Fibroblast of lung (primary cell): ENCODE data around the gene RERE. TPM values are rescaled to one million over a fixed set of nuclear protein-coding genes. Genes with fewer than 3 reads are reported as not detected.

Experiments
- DNase-seq, 2 donors: peaks; one replicate each; pipeline versions ENCODE4 v3.0.0 to v3.0.0-alpha.2; 2010; ENCODE audit warnings: low read depth in 2 of 2
- H2AFZ ChIP-seq: 2 replicates; pipeline ENCODE4 v1.5.1; 2012; ENCODE audit warnings: low read length, control low read depth, inconsistent platforms
- H3K27ac ChIP-seq: 2 replicates; pipeline ENCODE4 v1.5.1; 2011; ENCODE audit warnings: low read length, control low read depth; ENCODE audit not compliant: insufficient read depth
- H3K27me3 ChIP-seq: 2 replicates; pipeline ENCODE4 v1.5.1; 2011; ENCODE audit warnings: mild to moderate bottlenecking, low read length; ENCODE audit not compliant: control insufficient read depth, insufficient read depth
- H3K36me3 ChIP-seq: 2 replicates; pipeline ENCODE4 v1.5.1; 2011; ENCODE audit warnings: low read length; ENCODE audit not compliant: control insufficient read depth, insufficient read depth
- H3K4me1 ChIP-seq: 2 replicates; pipeline ENCODE4 v1.5.1; 2011; ENCODE audit warnings: low read length; ENCODE audit not compliant: control insufficient read depth, insufficient read depth; ENCODE audit errors: extremely low read depth
- H3K4me2 ChIP-seq: 2 replicates; pipeline ENCODE4 v1.5.1; 2011; ENCODE audit warnings: low read length, control low read depth; ENCODE audit not compliant: insufficient read depth; ENCODE audit errors: extremely low read depth
- H3K4me3 ChIP-seq, 4 experiments: fragments of 200-600 bp in 1 of 4; sonication (generic) in 1 of 4; replicated peaks in 1 of 4; 2 replicates each; pipeline ENCODE4 v1.5.1; 2011 to 2016; ENCODE audit warnings: low read length in 4 of 4, low read depth in 3 of 4, mild to moderate bottlenecking in 3 of 4, control low read depth in 2 of 4, inconsistent platforms in 1 of 4, mixed read lengths in 1 of 4; ENCODE audit not compliant: insufficient read depth in 1 of 4; ENCODE audit errors: control extremely low read depth in 1 of 4
- H3K79me2 ChIP-seq: 2 replicates; pipeline ENCODE4 v1.5.1; 2012; ENCODE audit warnings: mild to moderate bottlenecking, low read length, inconsistent platforms; ENCODE audit not compliant: control insufficient read depth, insufficient read depth
- H3K9ac ChIP-seq: 2 replicates; pipeline ENCODE4 v1.5.1; 2011; ENCODE audit warnings: mild to moderate bottlenecking, low read length, control low read depth; ENCODE audit not compliant: insufficient read depth
- H3K9me3 ChIP-seq: 2 replicates; pipeline ENCODE4 v1.5.1; 2012; ENCODE audit warnings: low read depth, low read length; ENCODE audit not compliant: control insufficient read depth, insufficient read depth
- H4K20me1 ChIP-seq: 2 replicates; pipeline ENCODE4 v1.5.1; 2011; ENCODE audit warnings: low read length; ENCODE audit not compliant: control insufficient read depth, insufficient read depth; ENCODE audit errors: extremely low read depth
- CTCF ChIP-seq, 2 donors: IDR thresholded peaks in 1 of 2; conservative IDR thresholded peaks in 1 of 2; 1 replicate in 1 of 2; 2 replicates in 1 of 2; pipeline ENCODE4 v1.5.1; 2011 to 2012; ENCODE audit warnings: low read length in 2 of 2, control low read depth in 1 of 2, inconsistent platforms in 1 of 2, low read depth in 1 of 2, mild to moderate bottlenecking in 1 of 2
- EZH2 ChIP-seq: IDR thresholded peaks from 2 replicates; pipeline ENCODE4 v1.5.1; 2012; ENCODE audit warnings: low read length, control low read depth, mild to moderate bottlenecking; ENCODE audit errors: missing control alignments
- polyA plus RNA-seq, 2 donors: library from polyadenylated mRNA; depleted of rRNA in 1 of 2; stranded (reverse) in 1 of 2; unstranded in 1 of 2; fragments of >200 nt; gene quantifications; 2 replicates each; pipeline ENCODE4 v1.2.1, GENCODE V29; 2011 to 2012; ENCODE audit warnings: missing spikeins in 1 of 2
- total RNA-seq: library from RNA; depleted of rRNA; stranded (reverse); fragments of >200 nt; gene quantifications from 2 replicates; pipeline ENCODE4 v1.2.1, GENCODE V29; 2014

Gene RERE
- total and polyA plus RNA-seq, 2 donors (not counting 1 experiment from before 2014, with no cell fraction given) = 3.7 to 51.0 TPM

- no peak for DNase-seq
- no peaks in the 10 kb centered on the region for H3K4me1 ChIP-seq
- no peak overlapping the region for H3K4me3 ChIP-seq
- no peaks in the 10 kb centered on the region for H3K79me2 ChIP-seq
- H3K4me2 ChIP-seq = no peak overlapping the region
- H2AFZ ChIP-seq = no peak overlapping the region
- no peak overlapping the region for H3K27ac ChIP-seq
- H3K9ac ChIP-seq = no peak overlapping the region
- TF ChIP-seq EZH2 = no peak
- no peak for TF ChIP-seq CTCF (conservative IDR thresholded peaks at IDR 0.05 in 1 of 2, IDR thresholded peaks at IDR 0.05 in 1 of 2; ENCODE audit: low read depth in 1 of 2, low read length in 2 of 2)
- no peaks in the 10 kb centered on the region for H3K9me3 ChIP-seq
- no peaks in the 10 kb centered on the region for H3K36me3 ChIP-seq
- no peaks in the 10 kb centered on the region for H3K27me3 ChIP-seq
- no peaks in the 10 kb centered on the region for H4K20me1 ChIP-seq
Measured at GRCh38 chr1:8782955-8783354, 34.5 kb downstream of the RERE start.

GRCh38 chr1:8782001-8782620 lies 35.3 kb downstream of the RERE start:
- H3K36me3 ChIP-seq = no peaks in the 10 kb centered on the region
- TF ChIP-seq EZH2 (no peak), CTCF (conservative IDR thresholded peaks at IDR 0.05 in 1 of 2, IDR thresholded peaks at IDR 0.05 in 1 of 2; ENCODE audit: low read depth in 1 of 2, low read length in 2 of 2) (no peak)
- H3K4me1 ChIP-seq = no peaks in the 10 kb centered on the region
- no peak overlapping the region for H3K4me2 ChIP-seq
- DNase-seq = no peak
- no peak overlapping the region for H3K9ac ChIP-seq
- no peaks in the 10 kb centered on the region for H3K27me3 ChIP-seq
- no peak overlapping the region for H3K4me3 ChIP-seq
- no peaks in the 10 kb centered on the region for H3K9me3 ChIP-seq
- no peak overlapping the region for H3K27ac ChIP-seq
- no peaks in the 10 kb centered on the region for H3K79me2 ChIP-seq
- no peaks in the 10 kb centered on the region for H4K20me1 ChIP-seq
- no peak overlapping the region for H2AFZ ChIP-seq

- Histone ChIP-seq H3K9me3 (no peaks in the 10 kb centered on the region), H3K79me2 (no peaks in the 10 kb centered on the region), H4K20me1 (no peaks in the 10 kb centered on the region), H3K27ac (no peak overlapping the region), H3K27me3 (no peaks in the 10 kb centered on the region), H3K9ac (no peak overlapping the region), H3K4me1 (no peaks in the 10 kb centered on the region), H3K36me3 (no peaks in the 10 kb centered on the region), H3K4me2 (no peak overlapping the region), H3K4me3 (no peak overlapping the region), H2AFZ (no peak overlapping the region)
- no peak for TF ChIP-seq CTCF (conservative IDR thresholded peaks at IDR 0.05 in 1 of 2, IDR thresholded peaks at IDR 0.05 in 1 of 2; ENCODE audit: low read depth in 1 of 2, low read length in 2 of 2)
- TF ChIP-seq EZH2 = no peak
- no peak for DNase-seq
Measured at GRCh38 chr1:8780405-8780804, 37.0 kb downstream of the RERE start.
